TTC549 (cell line): ENCODE measurements around the gene C6orf163.

ENCODE experiments used
- FAIRE-seq: peaks from 2 replicates; lab custom pipeline; 2012; peaks lifted over from hg19 to GRCh38; lab: Jason Lieb, UNC

C6orf163 gene

DNA sequence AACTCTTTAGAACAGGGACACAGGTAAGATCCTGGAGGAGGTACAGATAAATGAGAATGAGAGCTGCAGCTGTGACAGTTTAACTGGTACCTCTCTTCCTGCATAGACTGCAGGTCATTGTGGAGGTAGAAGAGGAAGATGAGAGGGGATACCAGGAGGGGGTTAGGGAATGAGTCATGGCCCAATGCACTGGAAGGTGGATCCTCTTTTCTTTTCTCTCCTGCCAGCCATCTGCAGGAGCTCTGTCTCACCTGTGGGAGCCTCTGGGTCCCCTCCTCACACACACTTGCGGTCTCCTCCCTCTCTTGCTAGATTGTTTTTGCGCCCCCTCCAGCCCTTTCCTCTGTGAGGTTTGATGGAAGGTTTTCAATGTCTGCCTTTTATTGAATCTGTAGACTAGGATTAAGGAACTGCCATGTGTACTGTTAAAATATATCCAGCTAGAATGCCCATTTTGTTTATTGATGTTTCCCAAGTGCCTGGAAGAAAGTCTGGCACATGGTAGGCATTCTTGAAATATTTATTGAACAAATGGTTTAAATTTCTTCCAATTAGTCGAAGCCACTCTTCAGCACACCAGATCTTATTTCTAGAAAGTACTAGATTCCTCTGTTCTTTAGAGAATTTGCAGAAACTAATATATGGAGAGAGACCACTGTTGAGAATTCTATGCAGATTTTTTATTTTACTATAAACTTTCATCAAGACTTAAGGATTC lies 13.0 kb downstream of the C6orf163 start:
- FAIRE-seq = no peak

DNA sequence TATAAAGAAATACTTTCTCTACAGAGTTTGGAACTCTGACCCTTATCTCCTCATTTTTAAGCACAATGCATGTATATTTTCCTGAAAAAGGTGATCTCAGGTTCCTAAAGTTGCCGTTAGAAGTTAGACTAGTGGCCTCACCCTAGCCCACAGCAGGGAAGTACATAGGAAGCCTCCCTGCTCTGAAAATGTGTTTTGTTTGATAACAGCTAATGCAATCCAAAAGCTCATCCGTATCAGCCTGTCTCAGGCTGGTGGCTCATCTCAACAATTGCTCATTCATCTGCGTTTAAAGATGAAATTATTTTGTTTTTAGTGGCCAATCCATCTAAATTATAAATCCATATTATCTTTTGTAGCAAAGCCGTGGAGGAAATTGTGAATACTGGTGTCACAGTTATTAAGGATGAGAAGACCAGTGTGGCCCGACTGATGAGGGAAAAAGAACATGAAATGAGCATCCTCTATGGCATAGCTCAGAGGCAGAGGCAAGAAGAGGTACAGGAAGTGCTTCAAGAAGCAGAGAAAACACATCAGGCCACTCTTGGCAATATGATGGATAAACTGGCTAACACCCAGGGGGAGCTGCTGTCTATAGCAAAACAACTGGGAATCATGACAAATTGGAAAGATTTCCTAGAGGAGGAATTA lies 20.1 kb downstream of the C6orf163 start:
- no peak for FAIRE-seq

DNA sequence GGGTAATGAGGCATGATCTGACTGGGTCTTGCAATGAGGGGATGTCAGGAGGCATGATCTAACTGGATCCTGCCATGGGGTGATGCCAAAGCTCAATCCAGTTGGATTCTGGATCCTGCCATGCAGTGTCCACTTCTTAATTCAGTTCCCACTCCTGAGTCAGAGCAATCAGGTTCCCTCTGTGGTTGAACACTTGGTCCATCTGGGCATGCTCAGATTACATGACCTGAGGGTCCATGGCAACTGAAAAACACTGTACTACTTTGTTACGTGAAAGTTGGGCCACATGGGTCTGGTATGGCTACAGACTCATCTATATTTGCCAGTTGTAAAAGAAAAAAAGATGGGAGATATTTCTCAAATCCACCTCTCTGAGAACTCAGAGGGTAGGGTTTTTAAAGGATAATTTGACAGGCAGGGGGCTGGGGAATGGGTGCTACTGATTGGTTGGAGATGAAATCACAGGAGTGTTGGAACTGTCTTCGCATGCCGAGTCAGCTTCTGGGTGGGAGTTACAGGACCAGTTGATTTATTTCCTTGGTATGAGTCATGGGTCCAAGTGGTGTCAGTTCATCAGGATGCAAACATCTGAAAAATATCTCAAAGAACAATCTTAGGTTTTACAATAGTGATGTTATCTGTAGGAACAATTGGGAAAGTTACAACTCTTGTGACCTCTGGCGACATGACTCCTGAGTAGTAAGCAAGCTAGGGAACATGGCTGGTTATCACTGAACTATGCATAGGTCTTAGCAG lies 21.6 kb downstream of the C6orf163 start:
- FAIRE-seq = no peak

DNA sequence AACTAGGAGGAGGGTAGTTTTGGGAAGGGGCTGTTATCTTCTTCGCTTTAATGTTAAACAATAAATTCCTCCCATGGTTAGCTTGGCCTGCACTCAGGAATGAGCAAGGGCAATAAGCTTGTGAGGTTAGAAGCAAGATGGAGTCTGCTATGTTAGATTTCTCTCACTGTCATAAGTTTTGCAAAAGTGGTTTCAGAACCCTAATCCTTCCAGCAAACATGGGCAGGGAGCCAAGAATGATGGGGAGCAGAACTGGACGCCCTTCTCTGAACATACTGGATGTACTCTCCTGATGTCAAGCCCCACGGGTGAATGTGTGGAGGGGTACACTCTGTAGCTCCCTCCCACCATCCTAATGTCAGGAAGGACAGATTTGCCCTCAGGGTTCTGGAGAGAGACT lies 22.3 kb downstream of the C6orf163 start:
- FAIRE-seq = no peak

DNA sequence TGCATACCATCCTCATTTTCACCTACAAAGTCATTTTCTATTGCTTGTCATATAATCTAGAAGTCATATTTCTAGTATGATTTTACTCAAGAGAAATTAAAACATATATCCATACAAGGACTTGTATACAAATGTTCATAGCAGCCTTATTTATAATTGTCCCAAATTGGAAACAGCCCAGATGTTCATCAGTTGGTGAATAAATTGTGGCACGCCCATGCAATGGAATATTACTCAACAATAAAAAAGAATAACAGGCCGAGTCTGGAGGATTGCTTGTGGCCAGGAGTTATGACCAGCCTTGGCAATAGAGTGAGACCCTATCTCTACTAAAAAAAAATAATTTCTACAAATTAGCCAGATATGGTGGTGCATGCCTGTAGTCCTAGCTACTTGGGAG lies 28.8 kb downstream of the C6orf163 start:
- FAIRE-seq = no peak

DNA sequence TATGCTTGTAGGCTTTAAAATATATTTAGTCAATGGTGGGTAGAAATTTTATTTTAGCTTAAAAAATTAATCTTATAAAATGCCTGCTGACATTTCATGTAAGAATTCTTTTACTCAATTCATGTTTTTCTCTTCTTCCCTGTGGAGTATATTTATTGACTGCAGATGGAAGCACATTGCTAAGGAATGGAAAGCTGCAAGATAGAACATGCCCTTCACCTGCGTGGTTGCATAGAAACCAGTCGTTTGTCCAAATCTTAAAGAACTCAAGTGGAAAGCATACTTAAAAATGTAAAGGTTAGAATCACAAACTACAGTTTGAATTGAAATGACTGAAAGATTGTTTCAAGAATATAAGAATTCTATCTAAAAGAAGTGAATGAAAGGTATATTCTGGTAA lies 30.7 kb downstream of the C6orf163 start:
- FAIRE-seq = no peak

DNA sequence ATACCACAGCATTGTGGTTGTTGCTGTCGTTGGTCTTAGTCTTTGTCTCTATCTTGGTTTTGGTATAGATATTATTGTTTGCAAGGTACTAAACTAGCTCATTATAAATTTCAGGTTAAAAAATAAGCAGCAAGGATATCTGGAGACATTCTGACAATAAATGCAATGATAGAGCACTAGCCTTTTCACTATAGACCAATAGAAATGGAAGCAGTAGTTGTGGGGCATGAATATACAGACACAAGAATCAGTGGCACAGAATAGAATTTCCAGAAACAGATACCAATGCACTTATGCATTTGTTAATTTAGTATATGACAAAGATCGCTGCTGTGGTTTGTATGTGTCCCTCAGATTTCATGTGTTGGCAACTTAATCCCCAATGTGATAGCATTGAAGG lies 32.0 kb downstream of the C6orf163 start:
- FAIRE-seq = no peak

DNA sequence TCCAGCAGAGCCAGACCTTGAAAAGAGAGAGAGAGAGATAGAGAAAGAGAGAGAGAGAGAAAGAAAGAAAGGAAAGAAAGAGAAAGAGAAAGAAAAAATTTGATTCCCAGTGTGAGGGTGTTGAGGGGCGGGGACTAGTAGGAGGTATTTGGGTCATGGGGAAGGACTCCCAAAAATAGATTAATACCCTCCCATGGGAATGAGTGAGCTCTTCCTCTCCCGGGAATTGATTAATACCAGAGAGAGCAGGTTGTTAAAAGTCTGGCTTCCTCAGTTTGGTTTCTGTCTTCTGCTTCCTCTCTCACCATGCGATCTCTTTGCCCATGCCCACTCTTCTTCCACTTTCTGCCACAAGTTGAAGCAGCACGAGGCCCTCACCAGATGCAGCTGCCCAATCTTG lies 34.3 kb downstream of the C6orf163 start:
- no peak for FAIRE-seq

DNA sequence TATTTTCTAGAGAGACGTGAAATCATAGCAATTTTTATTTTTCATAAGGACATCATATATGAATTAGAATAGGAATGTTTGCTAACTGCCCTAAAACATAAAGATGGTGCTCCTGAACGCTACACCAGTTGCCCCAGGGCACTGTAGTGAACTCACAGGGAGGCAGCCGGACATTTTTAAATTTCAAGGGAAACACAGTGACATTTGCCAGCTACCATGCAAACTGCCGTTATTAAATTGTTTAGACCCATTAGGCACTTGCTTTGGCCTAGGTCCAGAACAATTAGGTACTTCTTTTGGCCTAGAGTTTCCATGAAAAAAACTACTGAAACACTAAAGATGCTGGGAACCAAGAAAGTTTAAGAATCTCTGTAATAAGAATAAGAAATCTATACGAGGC lies 38.2 kb downstream of the C6orf163 start:
- no peak for FAIRE-seq

DNA sequence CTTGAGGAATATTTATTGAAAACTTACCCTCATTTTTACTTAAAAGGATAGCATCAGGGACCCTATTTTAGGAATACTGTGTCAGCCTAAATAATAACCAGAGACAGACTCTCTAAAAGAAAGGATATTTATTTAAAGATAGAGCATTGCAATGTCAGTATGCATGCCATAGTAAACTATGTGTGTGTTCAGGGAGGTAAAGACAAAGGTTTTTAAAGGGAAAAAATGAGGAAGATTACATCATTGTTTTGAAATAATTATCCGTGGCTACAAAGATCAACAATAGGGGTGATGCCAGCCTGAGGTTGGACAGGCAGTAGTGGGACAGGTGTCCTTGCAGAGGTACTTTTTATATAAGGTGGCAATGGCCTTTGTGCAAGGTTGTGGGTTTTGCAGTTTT lies 39.4 kb downstream of the C6orf163 start:
- no peak for FAIRE-seq

DNA sequence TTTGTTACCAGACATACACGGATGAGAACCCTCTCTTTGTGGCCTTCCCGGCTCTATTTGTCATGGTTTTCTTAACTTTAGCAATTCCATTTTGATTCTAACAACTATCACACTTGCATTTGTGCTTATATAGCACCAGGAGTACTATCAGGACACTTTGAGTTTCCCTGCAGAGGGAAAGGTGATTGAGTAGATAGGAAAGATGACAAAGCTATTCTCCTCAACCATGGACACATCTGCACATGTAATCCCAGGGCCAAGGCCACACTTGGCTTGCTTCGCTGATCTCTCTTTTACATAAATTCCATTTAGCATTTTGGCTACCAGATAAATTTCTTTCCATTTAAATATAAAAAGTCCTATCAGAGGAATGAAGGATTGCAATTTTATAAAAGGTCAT lies 39.8 kb downstream of the C6orf163 start:
- FAIRE-seq = no peak

DNA sequence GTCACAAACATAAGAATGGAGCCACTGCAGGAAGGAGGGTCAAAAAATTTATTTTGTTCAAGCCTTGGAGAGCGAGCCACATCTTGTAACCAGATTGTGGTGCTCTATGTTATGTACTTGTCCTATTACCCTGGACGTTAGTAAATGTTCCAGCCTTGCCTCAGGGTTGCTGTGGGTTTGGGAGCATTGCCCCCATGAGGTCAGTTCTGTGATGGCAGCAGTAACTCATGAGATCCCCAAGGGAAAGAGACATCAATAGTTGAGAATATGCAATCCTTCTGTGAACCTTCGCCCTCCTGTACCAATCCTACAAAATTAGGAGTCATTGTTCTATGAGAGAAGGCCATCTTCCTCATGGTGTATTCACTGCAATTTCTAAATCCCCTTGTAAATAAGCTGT lies 46.7 kb downstream of the C6orf163 start:
- no peak for FAIRE-seq

DNA sequence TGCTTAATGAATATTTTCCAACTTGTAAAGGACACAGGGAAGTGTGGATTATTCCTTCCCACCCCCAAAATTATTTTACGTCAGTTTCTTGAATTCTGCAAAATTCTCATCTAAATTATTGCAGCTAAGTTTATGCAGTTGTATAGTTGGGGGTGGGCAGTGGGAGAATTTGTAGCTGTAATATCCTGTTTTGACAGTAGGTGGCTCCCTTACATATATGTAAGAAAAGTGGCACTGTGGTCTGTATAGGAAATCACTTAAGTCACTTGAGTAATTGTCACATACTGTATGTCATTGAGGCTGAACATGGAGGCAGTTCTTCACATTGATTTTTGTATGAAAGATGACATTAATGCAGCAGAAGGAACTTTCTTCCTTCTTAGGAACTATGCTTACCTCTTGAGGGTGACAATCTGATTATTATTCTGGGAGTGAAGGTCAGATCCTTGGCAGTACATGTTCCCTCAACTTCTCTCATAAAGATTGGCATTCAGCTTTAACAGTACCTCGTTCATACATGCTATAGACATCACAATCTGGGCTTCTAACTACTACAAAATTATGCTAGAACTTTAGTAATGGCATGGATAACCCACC lies 48.5 kb downstream of the C6orf163 start:
- peak; percentile 87 for FAIRE-seq

DNA sequence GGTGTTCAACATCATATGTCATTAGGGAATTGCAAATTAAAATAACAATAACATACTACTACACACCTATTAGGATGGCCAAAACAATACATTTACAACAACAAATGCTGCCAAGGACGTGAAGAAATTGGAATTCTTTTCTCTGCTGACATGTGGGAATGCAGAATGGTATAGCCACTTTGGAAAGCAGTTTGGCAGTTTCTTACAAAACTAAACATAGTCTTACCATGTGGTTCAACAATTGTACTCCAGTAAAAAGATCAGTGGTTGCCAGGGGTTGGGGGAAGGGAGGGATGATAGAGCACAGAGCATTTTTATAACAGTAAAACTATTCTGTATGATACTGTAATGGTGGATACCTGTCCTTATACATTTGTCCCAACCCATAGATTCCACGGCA lies 50.8 kb downstream of the C6orf163 start:
- no peak for FAIRE-seq

DNA sequence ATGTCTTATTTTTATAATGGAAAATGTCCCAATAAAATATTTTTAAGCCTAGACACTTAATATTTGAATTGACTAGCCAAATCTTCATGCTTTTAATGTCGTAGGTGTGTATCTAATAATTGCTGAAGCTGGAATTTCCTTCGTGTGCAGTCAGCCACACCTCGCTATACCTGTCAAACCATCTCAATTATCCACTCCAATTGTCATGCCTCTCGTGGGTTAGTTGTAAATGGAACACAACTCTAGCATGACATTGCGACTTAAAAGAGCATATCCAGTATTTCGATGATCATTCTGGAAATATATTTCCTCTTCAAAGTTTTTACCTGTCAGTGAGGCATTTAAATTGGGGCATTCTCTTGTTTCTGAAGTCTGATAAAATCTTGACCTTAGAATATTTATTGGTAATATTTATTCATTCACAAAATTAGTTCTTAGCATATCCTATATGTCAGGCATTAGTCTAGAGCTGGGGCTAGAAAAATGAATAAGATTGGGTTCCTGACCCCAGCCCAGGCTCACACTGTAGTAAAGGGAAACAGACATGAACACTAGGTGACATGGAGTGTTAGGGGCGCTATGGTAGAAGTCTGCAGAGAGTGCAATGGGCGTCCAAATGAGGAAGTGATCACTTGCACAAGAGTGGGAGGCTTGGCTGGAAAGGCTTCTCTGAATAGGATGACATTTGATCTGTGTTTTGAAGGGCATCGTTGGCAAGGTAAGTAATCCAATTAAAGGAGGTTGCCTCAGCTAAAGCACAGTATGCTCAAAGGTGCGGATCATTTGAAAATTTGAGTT lies 52.2 kb downstream of the C6orf163 start:
- FAIRE-seq = no peak

DNA sequence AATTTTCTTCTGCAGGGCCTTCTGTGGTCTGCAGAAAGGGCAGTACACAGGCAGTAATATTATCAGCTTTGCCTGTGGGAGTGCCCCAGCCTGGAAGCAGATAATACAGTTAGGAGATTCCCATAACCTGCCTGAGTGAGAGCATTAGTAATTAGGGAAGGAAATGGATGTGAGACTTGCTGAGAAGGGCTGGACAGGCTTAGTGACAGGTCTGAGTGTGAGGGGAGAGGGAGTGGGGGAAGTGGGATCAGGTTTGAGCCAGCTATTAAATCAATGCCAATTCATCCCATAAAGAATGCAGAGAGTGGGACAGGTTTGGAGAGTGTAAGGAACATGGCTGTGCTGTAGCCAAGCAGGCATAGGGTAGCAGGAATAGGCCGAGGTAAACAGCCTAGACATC lies 53.0 kb downstream of the C6orf163 start:
- FAIRE-seq = no peak

DNA sequence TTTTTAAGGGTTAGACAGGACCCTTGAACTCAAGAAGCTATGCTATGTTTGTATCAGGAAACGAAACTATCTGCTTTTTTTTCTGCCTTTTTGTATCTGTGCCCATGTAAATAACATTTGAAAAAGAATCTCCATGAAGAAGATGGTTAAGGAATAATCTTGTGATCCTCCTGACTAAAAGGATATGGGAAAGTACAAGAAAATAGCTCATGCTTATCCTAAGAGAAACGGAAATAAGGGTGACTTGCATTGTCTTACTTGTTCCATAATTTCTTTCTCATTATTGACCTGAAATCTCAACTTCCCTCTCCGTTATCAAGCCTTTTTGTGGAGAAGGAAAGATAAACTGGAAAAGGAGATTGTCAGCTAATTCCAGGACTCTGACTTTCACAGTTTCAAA lies 57.2 kb downstream of the C6orf163 start:
- no peak for FAIRE-seq

DNA sequence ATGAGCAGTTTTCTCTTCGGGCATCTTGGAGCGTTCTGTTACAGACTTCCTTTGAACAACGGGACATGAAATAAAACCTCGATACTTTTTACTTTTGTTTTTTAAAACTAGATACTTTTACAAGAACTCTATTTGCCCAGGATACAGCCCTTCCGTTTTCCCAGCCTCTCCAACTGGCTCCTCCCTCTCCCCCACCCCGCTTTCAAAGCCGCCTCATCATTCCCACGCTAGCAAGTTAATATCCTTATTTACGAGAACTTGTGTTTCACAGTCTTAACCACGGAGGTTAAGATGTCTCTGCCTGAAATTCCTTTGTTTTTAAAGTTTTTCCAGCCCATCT lies 62.9 kb downstream of the C6orf163 start:
- no peak for FAIRE-seq

DNA sequence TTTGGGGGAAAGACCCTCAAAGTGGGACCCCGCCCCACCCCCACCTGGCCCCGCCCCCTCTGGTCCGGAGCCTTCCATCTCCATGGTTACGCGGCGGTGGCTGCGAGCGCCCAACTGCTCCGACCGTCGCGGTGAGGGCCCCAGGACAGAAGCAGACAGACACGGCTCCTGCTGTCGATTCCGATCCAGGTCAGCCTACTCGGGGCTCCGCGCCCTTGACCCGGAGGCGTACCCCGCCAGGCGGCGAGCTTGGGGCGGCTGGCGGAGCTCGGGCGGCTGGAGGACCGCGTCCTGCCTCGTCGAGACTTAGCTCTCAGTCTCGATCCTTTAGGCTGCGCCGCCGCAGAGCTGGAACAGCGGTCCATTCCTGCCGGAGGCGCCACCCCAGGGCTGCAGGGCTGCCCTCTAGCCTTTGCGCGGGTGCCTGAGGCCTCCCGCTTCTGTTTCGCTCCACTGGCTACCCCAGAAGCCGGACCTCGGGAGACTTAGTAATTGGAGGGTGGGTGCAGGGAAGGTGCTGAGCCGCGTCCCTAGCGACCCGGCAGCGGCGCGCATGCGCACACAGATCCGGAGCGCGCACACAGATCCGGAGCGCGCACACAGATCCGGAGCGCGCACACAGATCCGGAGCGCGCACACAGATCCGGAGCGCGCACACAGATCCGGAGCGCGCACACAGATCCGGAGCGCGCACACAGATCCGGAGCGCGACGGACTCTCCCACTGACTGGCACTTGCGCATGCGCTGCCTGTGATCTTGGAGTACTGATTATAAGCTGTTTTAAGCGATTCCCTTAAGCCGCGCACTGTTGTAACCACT lies 63.5 kb downstream of the C6orf163 start, which contains the start of gene CFAP206:
Gene CFAP206 (plus strand): TSS at position 72 of the 820 bp plus-strand sequence. CDS start 1,868 bp downstream, outside the sequence.
- peak; percentile 15 for FAIRE-seq

DNA sequence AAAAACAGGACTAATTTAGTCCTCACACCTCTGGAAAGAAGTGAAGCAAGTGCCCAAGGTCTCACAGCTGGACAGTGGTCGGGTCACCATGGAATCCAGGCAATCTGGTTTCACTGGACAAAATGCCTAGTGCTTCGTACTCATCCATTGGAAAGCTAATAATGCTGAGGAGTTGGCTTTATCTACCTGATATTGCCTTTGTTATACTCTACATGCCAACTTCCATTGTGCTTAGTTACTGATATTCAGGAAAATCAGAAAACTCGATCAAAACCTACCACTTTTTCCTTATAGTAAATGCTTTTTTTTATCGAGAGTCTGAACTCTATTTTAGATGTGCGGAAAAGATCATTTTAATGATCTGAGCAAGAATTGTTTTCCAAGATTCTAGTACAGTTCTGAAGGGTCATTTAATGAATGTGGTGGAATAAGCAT lies 64.1 kb downstream of the C6orf163 start:
- no peak for FAIRE-seq
